Measurements from ENCODE around the gene EFNB2.

Gene EFNB2

DNA sequence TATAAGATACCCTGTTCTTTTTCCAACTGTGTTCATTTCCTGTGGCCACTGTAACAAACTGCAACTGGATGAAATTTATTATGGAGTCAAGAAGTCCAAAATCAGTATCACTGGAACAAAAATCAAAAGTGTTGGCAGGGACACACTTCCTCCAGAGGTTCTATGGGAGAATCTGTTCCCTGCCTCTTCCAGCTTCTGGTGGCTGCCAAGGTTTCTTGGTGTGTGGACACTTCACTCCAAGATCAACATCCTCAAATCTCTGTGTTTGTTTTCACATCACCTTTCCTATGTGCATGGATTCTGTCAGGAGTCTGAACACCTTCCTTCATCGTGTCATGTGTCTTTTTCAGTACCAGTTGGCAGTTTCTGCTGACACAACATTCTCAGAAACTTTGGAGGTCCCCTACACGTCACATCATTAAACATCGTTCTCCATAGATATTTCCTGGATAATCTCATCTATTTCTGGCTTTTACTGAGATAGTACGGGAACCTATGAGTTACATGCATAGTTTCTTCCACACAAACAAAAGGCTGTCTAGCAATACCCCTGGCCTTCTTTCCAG is 15.2 kb upstream of the EFNB2 start:
- H3K4me3 ChIP-seq (ENCODE audit: low read length): no peak overlapping the region
- TF ChIP-seq, protein P1, sequence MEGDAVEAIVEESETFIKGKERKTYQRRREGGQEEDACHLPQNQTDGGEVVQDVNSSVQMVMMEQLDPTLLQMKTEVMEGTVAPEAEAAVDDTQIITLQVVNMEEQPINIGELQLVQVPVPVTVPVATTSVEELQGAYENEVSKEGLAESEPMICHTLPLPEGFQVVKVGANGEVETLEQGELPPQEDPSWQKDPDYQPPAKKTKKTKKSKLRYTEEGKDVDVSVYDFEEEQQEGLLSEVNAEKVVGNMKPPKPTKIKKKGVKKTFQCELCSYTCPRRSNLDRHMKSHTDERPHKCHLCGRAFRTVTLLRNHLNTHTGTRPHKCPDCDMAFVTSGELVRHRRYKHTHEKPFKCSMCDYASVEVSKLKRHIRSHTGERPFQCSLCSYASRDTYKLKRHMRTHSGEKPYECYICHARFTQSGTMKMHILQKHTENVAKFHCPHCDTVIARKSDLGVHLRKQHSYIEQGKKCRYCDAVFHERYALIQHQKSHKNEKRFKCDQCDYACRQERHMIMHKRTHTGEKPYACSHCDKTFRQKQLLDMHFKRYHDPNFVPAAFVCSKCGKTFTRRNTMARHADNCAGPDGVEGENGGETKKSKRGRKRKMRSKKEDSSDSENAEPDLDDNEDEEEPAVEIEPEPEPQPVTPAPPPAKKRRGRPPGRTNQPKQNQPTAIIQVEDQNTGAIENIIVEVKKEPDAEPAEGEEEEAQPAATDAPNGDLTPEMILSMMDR (IDR thresholded peaks at IDR 0.05; ENCODE audit: insufficient read depth, low read depth, low read length, missing control alignments): no peak
- no peak for DNase-seq (ENCODE audit: low read depth)

DNA sequence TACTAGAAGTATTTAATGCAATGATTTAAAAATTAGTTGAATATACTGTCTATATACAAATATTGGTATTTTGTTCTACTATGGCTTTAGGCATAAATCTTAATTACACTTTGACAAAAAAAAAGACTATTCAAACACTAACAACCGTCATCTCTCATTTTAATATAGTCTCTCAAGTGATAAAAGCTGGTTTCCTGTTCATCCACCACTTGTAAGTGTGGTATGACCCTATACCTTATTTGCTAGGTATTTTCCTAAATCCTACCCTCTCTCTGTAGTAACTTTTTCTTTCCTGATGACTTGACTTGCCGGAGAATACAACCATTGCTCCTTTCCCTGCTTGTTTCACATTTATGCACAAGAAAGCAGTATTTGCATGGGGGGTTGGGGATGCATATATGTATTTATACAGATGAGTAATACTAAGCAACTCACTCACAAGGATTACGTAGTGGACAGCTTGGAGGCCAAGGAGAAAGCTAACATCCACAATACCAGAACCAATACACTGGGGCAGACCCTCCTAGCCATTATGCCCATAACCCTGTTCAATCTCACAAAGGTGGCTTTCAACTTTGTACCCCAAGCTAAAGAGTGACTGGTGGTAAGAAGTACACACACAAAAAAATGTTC is 12.7 kb upstream of the EFNB2 start:
- DNase-seq (ENCODE audit: low read depth): peak; percentile 49
- H3K4me3 ChIP-seq (ENCODE audit: low read length): no peak overlapping the region
- TF ChIP-seq, protein P1 (IDR thresholded peaks at IDR 0.05; ENCODE audit: insufficient read depth, low read depth, low read length, missing control alignments): no peak

DNA sequence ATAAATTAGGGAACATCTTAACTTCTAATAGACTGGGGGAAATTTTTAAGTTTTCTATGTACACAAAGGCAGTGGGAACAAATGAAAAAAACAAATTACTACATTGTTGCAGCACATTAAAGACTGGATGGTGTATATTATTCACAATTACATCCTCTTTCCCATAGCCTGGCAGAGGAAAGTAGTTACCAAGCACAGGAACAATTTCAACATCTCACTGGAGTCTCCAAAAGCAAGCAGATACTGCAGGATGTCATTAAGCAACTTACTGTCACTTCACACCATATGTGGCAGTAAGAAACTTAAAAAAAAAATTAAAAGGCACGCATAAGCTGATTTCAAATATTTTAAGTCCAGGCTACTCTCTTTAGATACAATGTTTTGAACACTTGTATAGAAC is 6.4 kb upstream of the EFNB2 start:
- TF ChIP-seq, protein P1 (IDR thresholded peaks at IDR 0.05; ENCODE audit: insufficient read depth, low read depth, low read length, missing control alignments): no peak
- no peak for DNase-seq (ENCODE audit: low read depth)

DNA sequence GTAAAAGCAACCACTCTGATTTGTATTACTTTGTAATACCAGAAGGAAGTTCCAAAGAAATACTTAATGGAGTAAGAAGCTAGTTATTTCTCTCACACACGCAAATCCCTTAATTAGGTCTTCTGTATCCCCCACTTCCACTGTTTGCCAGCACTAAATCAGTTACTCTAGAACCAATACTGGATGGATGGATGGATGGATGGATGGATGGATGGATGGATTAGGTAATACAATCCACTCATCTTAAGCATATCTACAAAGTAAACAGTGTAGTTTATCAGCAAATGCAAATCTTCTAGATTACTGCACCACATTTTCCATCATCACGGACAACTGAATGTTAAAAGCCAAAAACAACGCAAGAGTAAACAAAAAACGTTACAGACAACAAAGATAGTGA is 5.2 kb upstream of the EFNB2 start:
- TF ChIP-seq, protein P1 (IDR thresholded peaks at IDR 0.05; ENCODE audit: insufficient read depth, low read depth, low read length, missing control alignments): no peak
- no peak for DNase-seq (ENCODE audit: low read depth)
- no peak overlapping the region for H3K4me3 ChIP-seq (ENCODE audit: low read length)

More for the DNA sequence above, 6.4 kb upstream of the EFNB2 start:
- H3K4me3 ChIP-seq (ENCODE audit: low read length): no peak overlapping the region

DNA sequence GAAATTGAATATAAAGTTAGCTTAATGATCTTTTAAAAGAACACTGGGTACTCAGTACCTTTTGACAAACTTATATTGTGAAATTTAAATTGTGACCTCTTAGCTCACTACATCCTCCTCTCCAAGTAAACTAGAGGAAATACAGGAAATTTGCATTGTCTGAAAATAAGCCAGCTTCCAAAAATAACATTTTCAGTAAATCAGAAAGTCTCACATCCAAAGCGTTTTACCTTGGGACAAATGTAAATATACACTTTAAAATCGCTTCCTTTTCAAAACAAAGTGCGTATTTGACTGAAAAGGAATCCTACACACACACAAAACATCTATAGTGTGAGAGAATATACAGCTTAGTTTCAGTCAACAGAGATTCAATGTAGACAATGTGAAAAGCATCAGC is 2.1 kb upstream of the EFNB2 start:
- DNase-seq (ENCODE audit: low read depth): no peak
- no peak overlapping the region for H3K4me3 ChIP-seq (ENCODE audit: low read length)
- TF ChIP-seq, protein P1 (IDR thresholded peaks at IDR 0.05; ENCODE audit: insufficient read depth, low read depth, low read length, missing control alignments): no peak

DNA sequence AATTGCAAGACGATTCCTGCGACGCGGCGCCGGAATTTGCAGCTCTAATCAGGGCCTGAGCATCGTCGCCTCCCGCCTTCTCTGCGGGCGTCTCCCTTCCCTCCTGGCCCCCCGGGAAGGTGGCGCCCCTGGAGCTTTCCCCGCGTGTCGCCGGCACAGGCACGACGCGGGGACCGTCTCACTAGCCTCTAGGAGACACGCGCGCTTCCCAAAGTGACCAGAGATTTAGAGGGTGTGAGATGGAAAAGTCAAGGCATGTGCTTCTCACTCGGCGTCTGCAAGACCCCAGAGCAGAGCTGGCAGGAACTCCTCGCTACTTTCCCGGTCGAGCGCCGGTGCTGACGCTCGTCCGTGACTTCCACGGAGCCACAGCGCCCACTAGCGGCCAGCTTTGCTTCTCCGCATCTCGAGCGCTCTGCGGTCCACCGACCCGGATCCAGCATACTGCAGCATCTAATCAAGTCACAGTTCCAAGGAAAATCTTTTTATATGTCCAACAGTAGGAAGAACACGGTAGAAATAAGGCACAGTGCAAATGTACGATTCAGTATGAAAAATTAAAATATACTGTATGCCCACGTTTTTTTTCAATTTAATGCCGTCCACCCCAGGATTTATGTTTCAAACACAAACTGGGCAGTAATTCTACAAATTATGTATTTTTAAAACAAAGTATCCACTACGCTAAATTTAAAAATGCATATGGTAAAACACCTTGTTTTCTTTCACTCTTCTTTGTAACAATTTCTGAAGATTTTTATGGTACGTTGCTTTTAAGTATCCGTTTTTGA is 977 bp upstream of the EFNB2 start:
- DNase-seq (ENCODE audit: low read depth): peak; percentile 88
- peak overlapping the region; percentile 63 for H3K4me3 ChIP-seq (ENCODE audit: low read length)
- TF ChIP-seq, protein P1 (IDR thresholded peaks at IDR 0.05; ENCODE audit: insufficient read depth, low read depth, low read length, missing control alignments): peak; percentile 94

Measured in epithelial cell of esophagus (primary cell).